Rectal smooth muscle tissue (tissue), 1 donor: ENCODE measurements around the gene SDK1.
"Not testable (repeated sequence)": the region's sequence is repeated elsewhere in the genome, so short reads cannot be mapped to it uniquely, and the experiment has no call there.

ENCODE experiments used
- H3K27ac ChIP-seq: one replicate; pipeline ENCODE4 v1.7.0; 2013; ENCODE audit warnings: low read depth, low read length, inconsistent platforms
- H3K27me3 ChIP-seq: one replicate; pipeline ENCODE4 v1.7.0; 2013; ENCODE audit warnings: low read length; ENCODE audit not compliant: control insufficient read depth, insufficient read depth
- H3K36me3 ChIP-seq: one replicate; pipeline ENCODE4 v1.7.0; 2013; ENCODE audit warnings: low read length; ENCODE audit not compliant: control insufficient read depth, insufficient read depth
- H3K4me1 ChIP-seq: one replicate; pipeline ENCODE4 v1.7.0; 2013; ENCODE audit warnings: low read length; ENCODE audit not compliant: control insufficient read depth, insufficient read depth
- H3K4me3 ChIP-seq: one replicate; pipeline ENCODE4 v1.7.0; 2013; ENCODE audit warnings: low read length
- H3K9ac ChIP-seq: one replicate; pipeline ENCODE4 v1.7.0; 2013; ENCODE audit warnings: low read length

SDK1 gene

GRCh38 chr7:3957472-3958108, 656.5 kb downstream of the SDK1 start:
- Histone ChIP-seq H3K4me1 (no peaks in the 10 kb centered on the region), H3K9ac (no peak overlapping the region), H3K27me3 (no peaks in the 10 kb centered on the region), H3K27ac (no peak overlapping the region), H3K4me3 (no peak overlapping the region), H3K36me3 (no peaks in the 10 kb centered on the region)

- Histone ChIP-seq H3K27me3 (no peaks in the 10 kb centered on the region), H3K9ac (no peak overlapping the region), H3K36me3 (no peaks in the 10 kb centered on the region), H3K27ac (no peak overlapping the region), H3K4me3 (no peak overlapping the region), H3K4me1 (no peaks in the 10 kb centered on the region)
These were observed 657.0 kb downstream of the SDK1 start for GRCh38 chr7:3958109-3958483.

- Histone ChIP-seq H3K4me3 (no peak overlapping the region), H3K27me3 (no peaks in the 10 kb centered on the region), H3K4me1 (no peaks in the 10 kb centered on the region), H3K36me3 (no peaks in the 10 kb centered on the region), H3K9ac (no peak overlapping the region), H3K27ac (no peak overlapping the region)
These were observed 658.3 kb downstream of the SDK1 start for GRCh38 chr7:3959364-3959763.

DNA sequence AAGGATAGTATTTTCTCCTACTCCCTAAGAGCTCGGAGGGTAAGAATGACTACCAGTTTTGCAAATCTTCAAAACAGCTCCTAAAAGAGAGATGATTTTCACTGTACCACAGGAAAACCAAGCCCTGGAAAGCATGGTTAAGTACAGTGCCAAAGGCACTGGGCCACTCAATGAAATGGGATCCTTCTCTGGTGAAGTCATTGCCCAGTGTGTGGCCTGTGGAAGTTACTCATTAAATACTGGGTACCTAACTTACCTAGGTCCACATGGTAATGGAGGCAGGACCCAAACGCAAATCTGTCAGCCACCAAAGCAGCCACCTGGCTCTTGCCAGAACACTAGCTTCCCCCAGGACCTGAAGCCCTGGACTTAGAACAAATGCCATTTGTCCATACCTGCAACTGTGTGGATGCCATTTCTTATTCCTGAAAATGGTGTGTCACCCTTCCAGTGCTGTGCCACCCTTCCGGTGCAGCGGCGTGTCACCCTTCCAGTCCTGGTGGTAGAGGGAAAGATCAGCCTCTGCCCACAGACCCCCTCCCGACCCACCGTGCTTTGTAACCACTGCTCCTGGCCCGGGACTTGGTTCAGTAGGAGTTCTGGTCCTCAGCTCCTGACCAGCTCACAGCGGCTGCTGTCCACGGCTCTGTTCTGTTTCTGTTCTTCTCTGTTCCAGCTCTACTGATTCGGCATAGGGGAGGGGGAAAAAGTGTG, 659.2 kb downstream of the SDK1 start:
- Histone ChIP-seq H3K9ac (no peak overlapping the region), H3K27me3 (no peaks in the 10 kb centered on the region), H3K4me3 (no peak overlapping the region), H3K27ac (no peak overlapping the region), H3K36me3 (no peaks in the 10 kb centered on the region), H3K4me1 (no peaks in the 10 kb centered on the region)

- Histone ChIP-seq H3K4me1 (no peaks in the 10 kb centered on the region), H3K36me3 (no peaks in the 10 kb centered on the region), H3K27ac (no peak overlapping the region), H3K4me3 (no peak overlapping the region), H3K27me3 (no peaks in the 10 kb centered on the region), H3K9ac (no peak overlapping the region)
These were observed 659.9 kb downstream of the SDK1 start for GRCh38 chr7:3960942-3961341.

DNA sequence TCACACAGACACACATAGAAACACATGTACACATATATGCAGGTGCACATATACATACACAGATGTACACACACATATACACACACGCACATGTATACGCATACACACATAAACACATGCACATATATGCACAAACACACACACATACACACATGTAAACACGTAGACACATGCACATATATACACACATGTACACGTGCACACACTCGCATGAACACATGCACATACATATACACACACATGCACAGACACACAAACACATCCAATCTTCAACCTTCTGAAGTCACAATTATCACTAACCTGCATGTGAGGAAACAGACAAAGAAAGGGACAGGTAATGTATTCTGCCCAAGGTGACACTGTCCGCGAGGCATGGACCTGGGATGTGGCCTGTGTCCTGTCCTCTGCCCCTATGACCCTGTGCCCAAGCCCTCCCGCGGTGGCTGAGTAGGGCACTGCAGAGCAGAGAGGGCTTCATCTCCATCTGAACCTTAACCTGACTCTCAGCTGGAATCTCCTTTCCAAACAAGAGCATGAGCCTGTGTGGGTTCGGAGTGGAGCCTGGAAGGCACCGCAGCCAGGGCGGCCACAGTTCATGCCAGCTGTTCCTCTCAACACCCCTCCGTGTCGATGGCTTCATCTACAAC, 660.9 kb downstream of the SDK1 start:
- Histone ChIP-seq H3K4me3 (no peak overlapping the region), H3K9ac (no peak overlapping the region), H3K27ac (no peak overlapping the region), H3K27me3 (no peaks in the 10 kb centered on the region), H3K36me3 (no peaks in the 10 kb centered on the region), H3K4me1 (no peaks in the 10 kb centered on the region)

GRCh38 chr7:3963768-3964167, 662.7 kb downstream of the SDK1 start:
- H3K9ac ChIP-seq, H3K27me3 ChIP-seq, H3K4me3 ChIP-seq: not testable (repeated sequence)

GRCh38 chr7:3964980-3965606, 664.0 kb downstream of the SDK1 start:
- H3K27ac ChIP-seq, result no peak overlapping the region
- H3K9ac ChIP-seq, result no peak overlapping the region

More at GRCh38 chr7:3963768-3964167, 662.7 kb downstream of the SDK1 start:
- H3K27ac ChIP-seq, H3K36me3 ChIP-seq, H3K4me1 ChIP-seq: not testable (repeated sequence)

DNA sequence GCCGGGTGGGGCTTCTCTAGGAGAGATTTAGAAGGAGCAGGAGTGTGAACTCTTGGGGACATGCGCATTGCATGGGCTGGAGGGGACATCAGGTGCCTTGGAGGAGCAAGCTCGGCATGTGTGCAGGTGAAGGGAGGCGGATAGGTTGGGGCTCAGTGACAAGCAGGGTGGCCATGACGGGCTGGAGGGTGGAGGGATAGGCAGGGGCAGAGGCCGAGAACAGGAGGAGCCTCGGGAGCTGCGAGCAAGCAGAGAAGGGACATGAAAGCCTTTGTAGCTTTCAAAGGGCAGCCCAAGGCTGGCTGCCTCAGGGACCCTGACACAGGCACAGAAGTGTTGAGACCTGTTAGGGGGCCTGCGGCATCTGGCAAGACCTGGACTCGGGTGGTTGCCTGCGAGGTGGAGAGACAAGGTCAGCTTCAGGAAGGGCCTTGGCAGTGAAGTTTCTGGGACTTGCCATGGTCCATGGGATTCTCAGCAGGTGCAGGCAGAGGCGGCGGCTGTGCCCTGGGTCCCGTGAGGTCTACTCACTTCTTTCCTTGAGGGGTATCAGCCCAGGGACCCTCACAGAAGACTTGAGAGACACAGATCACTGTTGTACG, 664.8 kb downstream of the SDK1 start:
- no peak overlapping the region for H3K9ac ChIP-seq
- H3K4me3 ChIP-seq, result no peak overlapping the region
- H3K27ac ChIP-seq, result no peak overlapping the region
- H3K4me1 ChIP-seq, result no peaks in the 10 kb centered on the region
- H3K36me3 ChIP-seq, result no peaks in the 10 kb centered on the region
- no peaks in the 10 kb centered on the region for H3K27me3 ChIP-seq

More at GRCh38 chr7:3964980-3965606, 664.0 kb downstream of the SDK1 start:
- Histone ChIP-seq H3K4me3 (no peak overlapping the region), H3K4me1 (no peaks in the 10 kb centered on the region), H3K27me3 (no peaks in the 10 kb centered on the region), H3K36me3 (no peaks in the 10 kb centered on the region)

- Histone ChIP-seq H3K4me1 (no peaks in the 10 kb centered on the region), H3K9ac (no peak overlapping the region), H3K36me3 (no peaks in the 10 kb centered on the region), H3K4me3 (no peak overlapping the region), H3K27ac (no peak overlapping the region), H3K27me3 (no peaks in the 10 kb centered on the region)
These were observed 667.2 kb downstream of the SDK1 start for GRCh38 chr7:3968234-3968633.

- no peak overlapping the region for H3K9ac ChIP-seq
- no peaks in the 10 kb centered on the region for H3K36me3 ChIP-seq
- H3K27me3 ChIP-seq, result no peaks in the 10 kb centered on the region
- no peak overlapping the region for H3K4me3 ChIP-seq
- H3K4me1 ChIP-seq, result no peaks in the 10 kb centered on the region
- no peak overlapping the region for H3K27ac ChIP-seq
These were observed 668.2 kb downstream of the SDK1 start for GRCh38 chr7:3969286-3969685.

DNA sequence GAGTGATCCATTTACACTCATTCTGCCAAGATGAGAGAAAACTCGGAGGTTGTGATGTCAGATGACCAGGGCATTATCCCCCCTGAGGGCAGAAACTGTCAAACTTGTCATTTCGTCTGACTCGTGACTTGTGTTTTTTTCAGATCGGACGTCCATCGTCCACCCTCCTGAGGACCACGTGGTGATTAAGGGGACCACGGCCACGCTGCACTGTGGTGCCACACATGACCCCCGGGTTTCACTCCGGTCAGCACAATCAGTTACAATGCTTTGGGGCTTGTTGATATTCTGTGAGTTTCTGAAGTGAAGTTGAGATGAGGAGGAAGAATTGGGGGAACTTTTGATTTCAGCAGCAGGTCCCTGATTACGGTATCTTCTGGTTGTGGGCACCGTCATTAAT, 670.3 kb downstream of the SDK1 start:
- Histone ChIP-seq H3K4me1 (no peaks in the 10 kb centered on the region), H3K27ac (no peak overlapping the region), H3K4me3 (no peak overlapping the region), H3K9ac (no peak overlapping the region), H3K27me3 (no peaks in the 10 kb centered on the region), H3K36me3 (no peaks in the 10 kb centered on the region)
